Colonic mucosa (tissue), 4 donors: ENCODE measurements around the gene PHETA1. TPM values are rescaled to one million over a fixed set of nuclear protein-coding genes. Genes with fewer than 3 reads are reported as not detected.

Experiments used
- DNase-seq: peaks from one replicate; pipeline ENCODE4 v3.0.0-alpha.2; 2020
- H3K27ac ChIP-seq: fragments of 200-600 bp; one replicate; pipeline ENCODE4 v1.8.0; 2021
- H3K27me3 ChIP-seq: fragments of 200-600 bp; one replicate; pipeline ENCODE4 v1.8.0; 2021
- H3K36me3 ChIP-seq: fragments of 200-600 bp; one replicate; pipeline ENCODE4 v1.8.0; 2021
- H3K4me1 ChIP-seq: fragments of 200-600 bp; one replicate; pipeline ENCODE4 v1.8.0; 2021; ENCODE audit warnings: mild to moderate bottlenecking
- H3K4me3 ChIP-seq: fragments of 200-600 bp; one replicate; pipeline ENCODE4 v1.8.0; 2021
- H3K9ac ChIP-seq, 2 donors: one replicate each; pipeline ENCODE4 v1.7.0; 2013; ENCODE audit warnings: control low read depth in 2 of 2, low read depth in 2 of 2, low read length in 2 of 2
- H3K9me3 ChIP-seq: fragments of 200-600 bp; one replicate; pipeline ENCODE4 v1.8.0; 2021
- CTCF ChIP-seq: fragments of 200-600 bp; IDR thresholded peaks from one replicate; pipeline ENCODE4 v1.8.0; 2022; ENCODE audit warnings: antibody characterized with exemption, mild to moderate bottlenecking
- intact Hi-C: fragments of 100-400 bp; cut with DNase I; formaldehyde crosslinking; loops from one replicate; pipeline ENCODE4 v1.14.1; 2022
- total RNA-seq, 2 donors: library from RNA; stranded (reverse); fragmentation: NEBNext Ultra II Directional in 1 of 2; extraction: Animal tissue kit (Norgen Biotek cat#: 25700) in 1 of 2; gene quantifications; one replicate each; pipeline ENCODE4 v1.2.1, GENCODE V29; 2021
- donor health status: healthy.
- donor health status: DM: no; HTN: no; CAD: no.
- donor health status: DM: no; HTN: no; CAD: no.

PHETA1 gene
- total RNA-seq, 2 donors from 2014 or later = 21.8 to 43.6 TPM

- no peak for DNase-seq
- Histone ChIP-seq H3K27me3 (no peaks in the 10 kb centered on the region), H3K36me3 (no peaks in the 10 kb centered on the region), H3K4me3 (no peak overlapping the region), H3K9ac (no peak overlapping the region), H3K4me1 (no peaks in the 10 kb centered on the region), H3K27ac (no peak overlapping the region), H3K9me3 (no peaks in the 10 kb centered on the region)
- intact Hi-C loops = loop anchor here (5.0 to 10.0 kb wide), 3 partner anchors 288 to 420 kb away; no protein-coding TSS in a partner anchor
- no peak for TF ChIP-seq CTCF
Measured at GRCh38 chr12:111314953-111315539, 53.8 kb downstream of the PHETA1 start.

- Histone ChIP-seq H3K4me1 (no peaks in the 10 kb centered on the region), H3K36me3 (no peaks in the 10 kb centered on the region), H3K9me3 (no peaks in the 10 kb centered on the region), H3K27me3 (no peaks in the 10 kb centered on the region), H3K27ac (no peak overlapping the region), H3K4me3 (no peak overlapping the region), H3K9ac (no peak overlapping the region)
- intact Hi-C loops = loop anchor here (5.0 to 10.0 kb wide), 3 partner anchors 287 to 419 kb away; no protein-coding TSS in a partner anchor
- TF ChIP-seq CTCF = peak; percentile 92
- peak; percentile 56 for DNase-seq
Measured at GRCh38 chr12:111313833-111314259, 55.0 kb downstream of the PHETA1 start.

- H3K27ac ChIP-seq = no peak overlapping the region
- no peak overlapping the region for H3K4me3 ChIP-seq
- DNase-seq = no peak
- no peaks in the 10 kb centered on the region for H3K4me1 ChIP-seq
- no peaks in the 10 kb centered on the region for H3K36me3 ChIP-seq
- intact Hi-C loops = loop anchor here (5.0 to 10.0 kb wide), 3 partner anchors 285 to 418 kb away; no protein-coding TSS in a partner anchor
- no peaks in the 10 kb centered on the region for H3K27me3 ChIP-seq
- H3K9ac ChIP-seq = no peak overlapping the region
- H3K9me3 ChIP-seq = no peaks in the 10 kb centered on the region
- no peak for TF ChIP-seq CTCF
Measured at GRCh38 chr12:111312708-111313107, 56.2 kb downstream of the PHETA1 start.

- no peaks in the 10 kb centered on the region for H3K36me3 ChIP-seq
- no peaks in the 10 kb centered on the region for H3K9me3 ChIP-seq
- no peak for TF ChIP-seq CTCF
- no peak overlapping the region for H3K9ac ChIP-seq
- intact Hi-C loops = loop anchor here (5.0 to 10.0 kb wide), 3 partner anchors 285 to 417 kb away; no protein-coding TSS in a partner anchor
- no peaks in the 10 kb centered on the region for H3K4me1 ChIP-seq
- no peak overlapping the region for H3K27ac ChIP-seq
- DNase-seq = no peak
- H3K4me3 ChIP-seq = no peak overlapping the region
- no peaks in the 10 kb centered on the region for H3K27me3 ChIP-seq
Measured at GRCh38 chr12:111312016-111312415, 56.9 kb downstream of the PHETA1 start.

GRCh38 chr12:111311011-111311410 lies 57.9 kb downstream of the PHETA1 start:
- Histone ChIP-seq H3K4me3 (no peak overlapping the region), H3K9me3 (no peaks in the 10 kb centered on the region), H3K27ac (no peak overlapping the region), H3K9ac (no peak overlapping the region), H3K27me3 (no peaks in the 10 kb centered on the region), H3K4me1 (no peaks in the 10 kb centered on the region), H3K36me3 (no peaks in the 10 kb centered on the region)
- no peak for TF ChIP-seq CTCF
- no peak for DNase-seq
- intact Hi-C loops = loop anchor here (5.0 to 10.0 kb wide), 3 partner anchors 284 to 416 kb away; no protein-coding TSS in a partner anchor

Other genes with a start within 250 kb of the PHETA1 start
- gene SH2B3, start 36.8 kb upstream of the PHETA1 start, total RNA-seq = 10 to 100 TPM; 26.4 to 40.9 TPM
- 10 to 100 TPM; 48.7 to 55.1 TPM for gene ATXN2, start 230.2 kb upstream of the PHETA1 start, total RNA-seq